Measurements from ENCODE around the gene GPX6. TPM values are rescaled to one million over a fixed set of nuclear protein-coding genes. Genes with fewer than 3 reads are reported as not detected.
"Not testable (repeated sequence)": the region's sequence is repeated elsewhere in the genome, so short reads cannot be mapped to it uniquely, and the experiment has no call there.

GPX6 gene
- total RNA-seq, 1 donor from 2014 or later: not detected

DNA sequence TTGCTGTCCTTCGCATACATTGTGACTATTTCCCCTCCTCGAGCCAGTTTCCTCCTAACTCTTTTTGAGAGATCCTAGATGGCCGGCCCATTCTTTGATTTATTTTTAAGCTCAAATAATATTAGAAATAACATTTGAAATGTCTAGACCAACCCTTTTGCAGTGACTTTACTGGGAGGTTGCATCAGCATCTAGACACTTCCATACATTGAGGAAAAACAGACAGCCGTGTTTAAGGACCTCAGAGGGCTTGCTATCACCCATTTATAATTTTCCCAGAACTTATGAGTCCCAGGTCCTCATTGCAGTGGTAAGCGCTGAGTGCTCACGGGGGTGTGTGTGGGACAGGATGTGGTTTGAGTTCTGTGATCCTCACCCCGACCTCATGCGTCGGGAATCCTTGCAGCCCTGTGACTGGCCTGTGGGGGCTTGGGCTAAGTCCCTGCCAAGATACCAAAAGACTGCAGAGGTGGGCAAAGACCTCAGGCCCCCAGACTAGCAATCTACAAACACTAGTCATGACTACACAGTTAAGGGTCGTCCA, 10.0 kb upstream of the GPX6 start, which contains the start of gene GPX5:
Gene GPX5, plus strand, starts transcription at position 386 of the 544 bp plus-strand sequence. Its CDS starts 133 bp downstream, at position 519.
- Histone ChIP-seq H3K36me3 (ENCODE audit: control insufficient read depth in 3 of 3, insufficient read depth in 3 of 3, low read length in 3 of 3) (no peaks in the 10 kb centered on the region), H3K9me3 (ENCODE audit: control insufficient read depth in 3 of 3, low read length in 3 of 3) (peaks cover 0 to 2% (median 0%) of the 10 kb centered on the region in 3 donors), H3K4me3 (ENCODE audit: low read length in 3 of 3) (no peak within 1 kb of the TSS), H3K9ac (ENCODE audit: low read depth in 1 of 3, low read length in 3 of 3) (no peak within 1 kb of the TSS), H3K4me1 (ENCODE audit: control insufficient read depth in 3 of 3, insufficient read depth in 3 of 3, low read length in 3 of 3) (no peaks in the 10 kb centered on the region), H3K27me3 (ENCODE audit: control insufficient read depth in 3 of 3, insufficient read depth in 3 of 3, low read length in 3 of 3) (peaks cover 0 to 7% (median 0%) of the 10 kb centered on the region in 3 donors), H3K27ac (ENCODE audit: low read depth, low read length) (no peak within 1 kb of the TSS)

DNA sequence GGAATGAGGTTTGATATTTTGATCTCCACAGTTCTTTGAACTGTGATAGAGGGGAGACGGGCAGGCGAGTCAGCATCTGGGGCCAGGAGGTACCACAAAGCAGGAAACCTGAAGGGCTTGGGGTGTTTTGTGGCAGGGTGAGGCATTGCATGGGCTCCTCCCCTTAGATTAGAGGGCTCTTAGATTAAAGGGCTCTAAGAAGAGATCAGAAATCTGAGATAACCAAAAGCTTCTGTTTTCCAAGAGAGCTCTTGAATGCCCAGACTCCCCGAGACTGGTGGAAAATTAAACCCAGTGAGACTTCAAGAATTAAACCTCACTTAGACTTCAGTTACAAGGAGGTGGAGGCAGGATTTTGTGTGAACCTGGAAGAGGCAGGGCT, 7.6 kb upstream of the GPX6 start:
- H3K4me3 ChIP-seq (ENCODE audit: low read length in 3 of 3): no peak overlapping the region
- H3K36me3 ChIP-seq (ENCODE audit: control insufficient read depth in 3 of 3, insufficient read depth in 3 of 3, low read length in 3 of 3): no peaks in the 10 kb centered on the region
- no peaks in the 10 kb centered on the region for H3K4me1 ChIP-seq (ENCODE audit: control insufficient read depth in 3 of 3, insufficient read depth in 3 of 3, low read length in 3 of 3)
- H3K9ac ChIP-seq (ENCODE audit: low read depth in 1 of 3, low read length in 3 of 3): no peak overlapping the region
- H3K27me3 ChIP-seq (ENCODE audit: control insufficient read depth in 3 of 3, insufficient read depth in 3 of 3, low read length in 3 of 3): peaks cover 0 to 7% (median 0%) of the 10 kb centered on the region in 3 donors
- no peak overlapping the region for H3K27ac ChIP-seq (ENCODE audit: low read depth, low read length)
- H3K9me3 ChIP-seq (ENCODE audit: control insufficient read depth in 3 of 3, low read length in 3 of 3): peaks cover 0 to 2% (median 0%) of the 10 kb centered on the region in 3 donors

- Histone ChIP-seq H3K4me1 (ENCODE audit: control insufficient read depth in 3 of 3, insufficient read depth in 3 of 3, low read length in 3 of 3) (no peaks in the 10 kb centered on the region), H3K27me3 (ENCODE audit: control insufficient read depth in 3 of 3, insufficient read depth in 3 of 3, low read length in 3 of 3) (peaks cover 0 to 7% (median 0%) of the 10 kb centered on the region in 3 donors), H3K27ac (ENCODE audit: low read depth, low read length) (no peak overlapping the region), H3K36me3 (ENCODE audit: control insufficient read depth in 3 of 3, insufficient read depth in 3 of 3, low read length in 3 of 3) (no peaks in the 10 kb centered on the region), H3K9ac (ENCODE audit: low read depth in 1 of 3, low read length in 3 of 3) (no peak overlapping the region), H3K9me3 (ENCODE audit: control insufficient read depth in 3 of 3, low read length in 3 of 3) (peaks cover 0 to 2% (median 0%) of the 10 kb centered on the region in 3 donors), H3K4me3 (ENCODE audit: low read length in 3 of 3) (no peak overlapping the region)
These were observed 7.1 kb upstream of the GPX6 start for GRCh38 chr6:28522594-28523240.

DNA sequence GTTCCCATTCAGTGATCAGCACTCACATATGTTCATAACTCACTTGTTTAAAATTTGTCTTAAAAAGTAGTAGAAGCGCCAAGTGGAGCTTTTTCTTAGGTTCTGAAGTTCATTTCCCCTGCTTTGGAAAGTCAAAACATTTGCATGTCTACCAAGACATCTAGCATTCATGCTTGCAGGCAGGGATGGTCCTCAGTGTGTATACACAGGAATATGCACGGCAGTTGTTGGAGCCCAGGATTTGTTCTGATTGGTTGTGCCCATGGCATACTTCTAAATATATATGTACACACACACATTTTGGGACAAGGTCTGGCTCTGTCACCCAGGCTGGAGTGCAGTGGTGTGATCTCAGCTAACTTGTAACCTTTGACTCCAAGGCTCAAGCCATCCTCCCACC, 2.4 kb upstream of the GPX6 start:
- H3K4me1 ChIP-seq (ENCODE audit: control insufficient read depth in 3 of 3, insufficient read depth in 3 of 3, low read length in 3 of 3): no peaks in the 10 kb centered on the region
- H3K27ac ChIP-seq (ENCODE audit: low read depth, low read length): no peak overlapping the region
- peaks cover 0 to 3% (median 0%) of the 10 kb centered on the region in 3 donors for H3K27me3 ChIP-seq (ENCODE audit: control insufficient read depth in 3 of 3, insufficient read depth in 3 of 3, low read length in 3 of 3)
- no peak overlapping the region for H3K9ac ChIP-seq (ENCODE audit: low read depth in 1 of 3, low read length in 3 of 3)
- no peaks in the 10 kb centered on the region for H3K9me3 ChIP-seq (ENCODE audit: control insufficient read depth in 3 of 3, low read length in 3 of 3)
- no peaks in the 10 kb centered on the region for H3K36me3 ChIP-seq (ENCODE audit: control insufficient read depth in 3 of 3, insufficient read depth in 3 of 3, low read length in 3 of 3)
- no peak overlapping the region for H3K4me3 ChIP-seq (ENCODE audit: low read length in 3 of 3)

DNA sequence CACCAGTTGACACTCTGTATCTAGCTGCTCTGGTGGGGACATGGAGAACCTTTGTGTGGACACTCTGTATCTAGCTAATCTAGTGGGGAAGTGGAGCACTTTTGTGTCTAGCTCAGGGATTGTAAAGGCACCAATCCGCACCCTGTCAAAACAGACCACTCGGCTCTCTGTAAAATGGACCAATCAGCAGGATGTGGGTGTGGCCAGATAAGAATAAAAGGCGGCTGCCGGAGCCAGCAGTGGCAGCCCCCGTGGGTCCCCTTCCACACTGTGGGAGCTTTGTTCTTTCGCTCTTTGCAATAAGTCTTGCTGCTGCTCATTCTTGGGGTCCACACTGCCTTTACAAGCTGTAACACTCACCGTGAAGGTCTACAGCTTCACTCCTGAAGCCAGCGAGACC, 3.2 kb downstream of the GPX6 start:
- not testable (repeated sequence) for H3K36me3 ChIP-seq (ENCODE audit: control insufficient read depth in 3 of 3, insufficient read depth in 3 of 3, low read length in 3 of 3); H3K27ac ChIP-seq (ENCODE audit: low read depth, low read length); H3K4me1 ChIP-seq (ENCODE audit: control insufficient read depth in 3 of 3, insufficient read depth in 3 of 3, low read length in 3 of 3); H3K9me3 ChIP-seq (ENCODE audit: control insufficient read depth in 3 of 3, low read length in 3 of 3); H3K4me3 ChIP-seq (ENCODE audit: low read length in 3 of 3); H3K9ac ChIP-seq (ENCODE audit: low read depth in 1 of 3, low read length in 3 of 3); H3K27me3 ChIP-seq (ENCODE audit: control insufficient read depth in 3 of 3, insufficient read depth in 3 of 3, low read length in 3 of 3)

DNA sequence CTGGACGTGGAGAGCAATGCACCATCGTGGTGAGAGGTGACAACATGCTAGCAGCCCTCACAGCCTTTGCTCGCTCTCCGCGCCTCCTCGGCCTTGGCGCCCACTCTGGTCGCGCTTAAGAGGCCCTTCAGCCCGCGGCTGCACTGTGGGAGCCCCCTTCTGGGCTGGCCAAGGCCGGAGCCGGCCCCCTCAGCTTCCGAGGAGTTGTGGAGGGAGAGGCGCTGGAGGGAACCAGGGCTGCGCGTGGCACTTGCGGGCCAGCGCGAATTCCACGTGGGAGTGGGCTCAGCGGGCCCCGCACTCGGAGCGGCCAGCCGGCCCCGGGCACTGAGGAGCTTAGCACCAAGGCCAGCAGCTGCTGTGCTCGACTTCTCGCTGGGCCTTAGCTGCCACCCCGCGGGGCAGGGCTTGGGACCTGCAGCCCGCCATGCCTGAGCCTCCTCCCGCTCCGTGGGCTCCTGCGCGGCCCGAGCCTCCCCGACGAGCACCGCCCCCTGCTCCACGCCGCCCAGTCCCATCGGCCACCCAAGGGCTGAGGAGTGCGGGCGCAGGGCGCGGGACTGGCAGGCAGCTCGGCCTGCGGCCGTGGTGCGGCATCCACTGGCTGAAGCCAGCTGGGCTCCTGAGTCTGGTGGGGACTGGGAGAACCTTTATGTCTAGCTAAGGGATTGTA, 3.8 kb downstream of the GPX6 start:
- no peak overlapping the region for H3K4me3 ChIP-seq (ENCODE audit: low read length in 3 of 3)
- H3K4me1 ChIP-seq (ENCODE audit: control insufficient read depth in 3 of 3, insufficient read depth in 3 of 3, low read length in 3 of 3): no peaks in the 10 kb centered on the region
- no peaks in the 10 kb centered on the region for H3K36me3 ChIP-seq (ENCODE audit: control insufficient read depth in 3 of 3, insufficient read depth in 3 of 3, low read length in 3 of 3)
- no peak overlapping the region for H3K27ac ChIP-seq (ENCODE audit: low read depth, low read length)
- H3K9ac ChIP-seq (ENCODE audit: low read depth in 1 of 3, low read length in 3 of 3): no peak overlapping the region
- peaks cover 0 to 3% (median 0%) of the 10 kb centered on the region in 3 donors for H3K27me3 ChIP-seq (ENCODE audit: control insufficient read depth in 3 of 3, insufficient read depth in 3 of 3, low read length in 3 of 3)
- H3K9me3 ChIP-seq (ENCODE audit: control insufficient read depth in 3 of 3, low read length in 3 of 3): no peaks in the 10 kb centered on the region

- Histone ChIP-seq H3K27ac (ENCODE audit: low read depth, low read length) (no peak overlapping the region), H3K4me3 (ENCODE audit: low read length in 3 of 3) (no peak overlapping the region), H3K27me3 (ENCODE audit: control insufficient read depth in 3 of 3, insufficient read depth in 3 of 3, low read length in 3 of 3) (peaks cover 0 to 4% (median 0%) of the 10 kb centered on the region in 3 donors), H3K4me1 (ENCODE audit: control insufficient read depth in 3 of 3, insufficient read depth in 3 of 3, low read length in 3 of 3) (no peaks in the 10 kb centered on the region), H3K9ac (ENCODE audit: low read depth in 1 of 3, low read length in 3 of 3) (no peak overlapping the region), H3K36me3 (ENCODE audit: control insufficient read depth in 3 of 3, insufficient read depth in 3 of 3, low read length in 3 of 3) (no peaks in the 10 kb centered on the region), H3K9me3 (ENCODE audit: control insufficient read depth in 3 of 3, low read length in 3 of 3) (no peaks in the 10 kb centered on the region)
These were observed 8.7 kb downstream of the GPX6 start for GRCh38 chr6:28506807-28507475.

DNA sequence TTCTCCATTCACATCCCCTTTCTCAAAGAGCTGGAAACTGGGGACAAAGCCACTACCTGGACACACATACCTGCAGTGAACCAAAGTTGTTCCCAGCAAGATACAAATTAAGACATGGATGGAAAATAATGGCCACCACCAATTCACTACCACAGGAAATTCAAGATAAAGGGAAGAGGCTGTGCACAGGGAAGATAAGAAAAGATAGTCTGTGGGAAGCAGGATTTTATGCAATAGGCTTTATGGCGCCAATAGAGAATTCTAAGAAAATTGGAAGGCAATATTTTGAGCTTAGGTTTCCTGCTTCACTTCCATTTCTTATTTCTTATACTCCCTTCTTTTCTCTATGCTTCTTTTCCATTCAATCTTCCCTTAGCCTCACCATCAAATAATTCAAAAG, 9.9 kb downstream of the GPX6 start:
- no peak overlapping the region for H3K9ac ChIP-seq (ENCODE audit: low read depth in 1 of 3, low read length in 3 of 3)
- H3K4me3 ChIP-seq (ENCODE audit: low read length in 3 of 3): no peak overlapping the region
- H3K27ac ChIP-seq (ENCODE audit: low read depth, low read length): no peak overlapping the region
- H3K9me3 ChIP-seq (ENCODE audit: control insufficient read depth in 3 of 3, low read length in 3 of 3): no peaks in the 10 kb centered on the region
- no peaks in the 10 kb centered on the region for H3K36me3 ChIP-seq (ENCODE audit: control insufficient read depth in 3 of 3, insufficient read depth in 3 of 3, low read length in 3 of 3)
- H3K4me1 ChIP-seq (ENCODE audit: control insufficient read depth in 3 of 3, insufficient read depth in 3 of 3, low read length in 3 of 3): no peaks in the 10 kb centered on the region
- peaks cover 0 to 4% (median 0%) of the 10 kb centered on the region in 3 donors for H3K27me3 ChIP-seq (ENCODE audit: control insufficient read depth in 3 of 3, insufficient read depth in 3 of 3, low read length in 3 of 3)

DNA sequence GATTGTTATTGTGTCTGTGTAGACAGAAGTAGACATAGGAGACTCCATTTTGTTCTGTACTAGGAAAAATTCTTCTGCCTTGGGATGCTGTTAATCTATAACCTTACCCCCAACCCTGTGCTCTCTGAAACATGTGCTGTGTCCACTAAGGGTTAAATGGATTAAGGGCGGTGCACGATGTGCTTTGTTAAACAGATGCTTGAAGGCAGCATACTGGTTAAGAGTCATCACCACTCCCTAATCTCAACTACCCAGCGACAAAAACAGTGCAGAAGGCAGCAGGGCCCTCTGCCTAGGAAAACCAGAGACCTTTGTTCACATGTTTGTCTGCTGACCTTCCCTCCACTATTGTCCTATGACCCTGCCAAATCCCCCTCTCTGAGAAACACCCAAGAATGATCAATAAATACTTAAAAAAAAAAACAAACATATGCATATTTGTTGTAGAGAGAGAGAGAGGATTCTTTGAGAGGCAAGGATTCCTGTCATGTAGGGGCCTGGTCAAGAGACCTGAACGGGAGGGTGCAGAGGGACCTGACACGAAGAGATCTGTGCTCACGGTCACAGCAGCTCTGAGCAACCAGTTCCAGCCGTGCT, 12.8 kb downstream of the GPX6 start:
- not testable (repeated sequence) for H3K4me1 ChIP-seq (ENCODE audit: control insufficient read depth in 3 of 3, insufficient read depth in 3 of 3, low read length in 3 of 3); H3K9ac ChIP-seq (ENCODE audit: low read depth in 1 of 3, low read length in 3 of 3); H3K4me3 ChIP-seq (ENCODE audit: low read length in 3 of 3); H3K9me3 ChIP-seq (ENCODE audit: control insufficient read depth in 3 of 3, low read length in 3 of 3); H3K36me3 ChIP-seq (ENCODE audit: control insufficient read depth in 3 of 3, insufficient read depth in 3 of 3, low read length in 3 of 3); H3K27me3 ChIP-seq (ENCODE audit: control insufficient read depth in 3 of 3, insufficient read depth in 3 of 3, low read length in 3 of 3); H3K27ac ChIP-seq (ENCODE audit: low read depth, low read length)
